DND-41 (cell line): Measurements from ENCODE around the gene KCNJ13.

ENCODE experiments used
- EZH2 ChIP-seq: IDR thresholded peaks from 3 replicates; pipeline ENCODE4 v1.6.1; 2012; ENCODE audit warnings: borderline replicate concordance, low read depth, mild to moderate bottlenecking, moderate library complexity, low read length, inconsistent platforms; ENCODE audit not compliant: severe bottlenecking
- TF ChIP-seq, protein P1 (sequence below): IDR thresholded peaks from 2 replicates; pipeline ENCODE4 v1.5.1; 2012; ENCODE audit warnings: borderline replicate concordance, low read length, moderate library complexity, mild to moderate bottlenecking; ENCODE audit not compliant: poor library complexity, severe bottlenecking; ENCODE audit errors: extremely low read depth

DNA sequence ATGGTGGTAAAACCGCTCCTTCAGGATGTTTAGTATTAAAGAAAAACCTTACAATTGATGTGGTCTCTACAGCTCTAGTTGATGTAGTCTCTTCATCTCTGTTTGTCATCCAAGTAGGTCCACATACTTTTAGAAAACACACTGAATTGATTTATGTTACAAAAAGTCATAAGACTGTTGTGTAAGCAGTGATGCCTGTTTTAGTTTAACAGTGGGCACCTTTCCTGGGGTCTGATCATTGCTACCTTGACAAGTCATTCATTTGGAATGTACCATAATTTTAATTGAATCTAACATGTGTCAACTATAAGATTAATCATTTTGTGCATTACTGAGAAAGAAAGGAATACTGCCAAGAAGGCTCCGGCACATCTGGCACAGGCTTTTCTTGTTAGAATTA, 44.9 kb downstream of the KCNJ13 start:
- TF ChIP-seq EZH2: no peak
- TF ChIP-seq, protein P1, sequence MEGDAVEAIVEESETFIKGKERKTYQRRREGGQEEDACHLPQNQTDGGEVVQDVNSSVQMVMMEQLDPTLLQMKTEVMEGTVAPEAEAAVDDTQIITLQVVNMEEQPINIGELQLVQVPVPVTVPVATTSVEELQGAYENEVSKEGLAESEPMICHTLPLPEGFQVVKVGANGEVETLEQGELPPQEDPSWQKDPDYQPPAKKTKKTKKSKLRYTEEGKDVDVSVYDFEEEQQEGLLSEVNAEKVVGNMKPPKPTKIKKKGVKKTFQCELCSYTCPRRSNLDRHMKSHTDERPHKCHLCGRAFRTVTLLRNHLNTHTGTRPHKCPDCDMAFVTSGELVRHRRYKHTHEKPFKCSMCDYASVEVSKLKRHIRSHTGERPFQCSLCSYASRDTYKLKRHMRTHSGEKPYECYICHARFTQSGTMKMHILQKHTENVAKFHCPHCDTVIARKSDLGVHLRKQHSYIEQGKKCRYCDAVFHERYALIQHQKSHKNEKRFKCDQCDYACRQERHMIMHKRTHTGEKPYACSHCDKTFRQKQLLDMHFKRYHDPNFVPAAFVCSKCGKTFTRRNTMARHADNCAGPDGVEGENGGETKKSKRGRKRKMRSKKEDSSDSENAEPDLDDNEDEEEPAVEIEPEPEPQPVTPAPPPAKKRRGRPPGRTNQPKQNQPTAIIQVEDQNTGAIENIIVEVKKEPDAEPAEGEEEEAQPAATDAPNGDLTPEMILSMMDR: no peak
